Esophagus squamous epithelium (tissue), 4 donors: ENCODE data around the gene CDH13.

Experiments used
- POLR2A ChIP-seq, 4 donors: fragments of 450-650 bp; IDR thresholded peaks; one replicate each; pipeline ENCODE4 v1.6.1; 2017; ENCODE audit warnings: antibody characterized with exemption in 4 of 4, mild to moderate bottlenecking in 4 of 4, moderate library complexity in 3 of 4
- TF ChIP-seq, protein P1 (sequence below), 6 experiments: fragments of 450-650 bp in 4 of 6; fragments of 200-600 bp in 2 of 6; sonication (generic) in 2 of 6; IDR thresholded peaks; one replicate each; pipeline ENCODE4 v1.5.1; 2016 to 2019; ENCODE audit warnings: antibody characterized with exemption in 6 of 6, mild to moderate bottlenecking in 4 of 6, moderate library complexity in 4 of 6

- TF ChIP-seq, protein P1, sequence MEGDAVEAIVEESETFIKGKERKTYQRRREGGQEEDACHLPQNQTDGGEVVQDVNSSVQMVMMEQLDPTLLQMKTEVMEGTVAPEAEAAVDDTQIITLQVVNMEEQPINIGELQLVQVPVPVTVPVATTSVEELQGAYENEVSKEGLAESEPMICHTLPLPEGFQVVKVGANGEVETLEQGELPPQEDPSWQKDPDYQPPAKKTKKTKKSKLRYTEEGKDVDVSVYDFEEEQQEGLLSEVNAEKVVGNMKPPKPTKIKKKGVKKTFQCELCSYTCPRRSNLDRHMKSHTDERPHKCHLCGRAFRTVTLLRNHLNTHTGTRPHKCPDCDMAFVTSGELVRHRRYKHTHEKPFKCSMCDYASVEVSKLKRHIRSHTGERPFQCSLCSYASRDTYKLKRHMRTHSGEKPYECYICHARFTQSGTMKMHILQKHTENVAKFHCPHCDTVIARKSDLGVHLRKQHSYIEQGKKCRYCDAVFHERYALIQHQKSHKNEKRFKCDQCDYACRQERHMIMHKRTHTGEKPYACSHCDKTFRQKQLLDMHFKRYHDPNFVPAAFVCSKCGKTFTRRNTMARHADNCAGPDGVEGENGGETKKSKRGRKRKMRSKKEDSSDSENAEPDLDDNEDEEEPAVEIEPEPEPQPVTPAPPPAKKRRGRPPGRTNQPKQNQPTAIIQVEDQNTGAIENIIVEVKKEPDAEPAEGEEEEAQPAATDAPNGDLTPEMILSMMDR (IDR thresholded peaks at IDR 0.05) = no peak
- no peak for TF ChIP-seq POLR2A (IDR thresholded peaks at IDR 0.05)
These were observed 88.4 kb downstream of the CDH13 start for GRCh38 chr16:82715160-82715559.
